ENCODE results near the gene HEXIM1.

HEXIM1 gene

GRCh38 chr17:45148183-45149036, at the start of gene HEXIM1:
Gene HEXIM1, plus strand, starts transcription at chr17:45148475. Its CDS starts 716 bp downstream, at chr17:45149191.
- DNase-seq (ENCODE audit: low read depth) = peak; percentile 98

DNA sequence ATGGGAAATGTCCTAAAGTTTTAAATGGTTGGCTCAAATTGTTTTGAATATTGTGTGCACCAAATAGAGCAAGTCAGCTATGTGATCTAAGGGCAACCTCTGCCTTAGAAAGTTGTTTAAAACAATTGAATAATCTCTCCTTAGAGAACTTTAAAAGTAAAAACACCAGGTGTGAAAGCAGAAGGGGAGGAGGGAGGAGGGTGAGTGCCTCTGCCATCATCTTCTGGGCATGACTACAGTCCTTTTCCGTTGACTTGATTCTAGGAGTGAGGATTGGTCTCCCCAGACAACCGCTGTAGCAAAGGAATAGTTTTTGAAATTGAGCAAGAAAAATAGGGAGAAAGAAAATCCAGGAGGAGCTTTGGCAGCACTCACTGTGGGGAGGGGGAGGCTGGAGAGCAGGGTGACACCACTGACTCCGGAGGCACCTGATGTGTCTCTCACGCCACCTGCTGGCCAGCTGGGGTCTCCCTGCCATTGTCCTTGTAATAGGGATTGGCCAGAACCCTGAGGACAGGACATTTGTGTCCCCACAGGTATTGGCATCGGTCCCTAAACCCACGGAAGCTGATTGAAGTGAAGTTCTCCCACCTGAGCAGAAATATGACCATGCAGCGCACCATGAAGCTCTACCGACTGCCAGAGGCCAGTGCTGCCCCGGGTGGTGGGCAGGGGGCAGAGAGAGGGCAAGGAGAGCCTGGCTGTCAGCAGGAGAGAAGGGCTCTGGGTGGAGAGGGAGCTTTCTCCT, 49.2 kb upstream of the HEXIM1 start:
- DNase-seq (ENCODE audit: low read depth) = peak; percentile 46

DNA sequence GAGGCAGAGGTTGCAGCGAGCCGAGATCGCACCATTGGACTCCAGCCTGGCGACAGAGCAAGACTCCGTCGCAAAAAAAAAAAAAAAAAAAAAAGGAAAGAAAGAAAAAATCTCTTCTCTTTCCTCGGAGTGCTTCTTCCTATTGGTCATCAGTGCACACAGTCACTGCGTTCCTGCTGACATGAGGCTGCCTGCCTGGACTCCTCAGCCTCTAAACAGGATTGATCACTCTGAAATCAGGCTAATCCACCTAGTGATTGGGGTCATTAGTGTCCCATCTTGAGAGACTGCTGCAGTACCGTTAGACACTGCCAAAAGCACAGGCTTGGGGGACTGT, 46.8 kb upstream of the HEXIM1 start:
- no peak for DNase-seq (ENCODE audit: low read depth)

- DNase-seq (ENCODE audit: low read depth) = no peak
Measured at GRCh38 chr17:45101883-45102811, 46.1 kb upstream of the HEXIM1 start.

DNA sequence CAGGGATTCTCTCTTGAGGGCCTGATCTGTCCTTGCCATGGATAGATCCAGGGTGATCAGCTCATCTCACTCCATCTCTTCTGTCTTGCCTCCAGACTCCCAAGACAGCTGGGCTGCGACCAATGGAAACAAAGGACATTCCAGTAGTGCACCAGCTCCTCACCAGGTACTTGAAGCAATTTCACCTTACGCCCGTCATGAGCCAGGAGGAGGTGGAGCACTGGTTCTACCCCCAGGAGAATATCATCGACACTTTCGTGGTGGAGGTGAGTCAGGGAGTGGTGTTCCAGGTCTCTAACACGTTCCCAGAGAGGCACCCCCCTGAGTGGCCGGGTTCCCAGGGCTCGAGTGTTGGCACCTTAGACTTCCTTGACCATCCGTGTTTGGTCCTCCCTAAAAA, 45.4 kb upstream of the HEXIM1 start:
- no peak for DNase-seq (ENCODE audit: low read depth)

GRCh38 chr17:45103269-45103795, 44.9 kb upstream of the HEXIM1 start:
- no peak for DNase-seq (ENCODE audit: low read depth)

- no peak for DNase-seq (ENCODE audit: low read depth)
Measured at GRCh38 chr17:45104029-45104428, 44.2 kb upstream of the HEXIM1 start.

- DNase-seq (ENCODE audit: low read depth) = no peak
Measured at GRCh38 chr17:45104497-45104896, 43.8 kb upstream of the HEXIM1 start.

DNA sequence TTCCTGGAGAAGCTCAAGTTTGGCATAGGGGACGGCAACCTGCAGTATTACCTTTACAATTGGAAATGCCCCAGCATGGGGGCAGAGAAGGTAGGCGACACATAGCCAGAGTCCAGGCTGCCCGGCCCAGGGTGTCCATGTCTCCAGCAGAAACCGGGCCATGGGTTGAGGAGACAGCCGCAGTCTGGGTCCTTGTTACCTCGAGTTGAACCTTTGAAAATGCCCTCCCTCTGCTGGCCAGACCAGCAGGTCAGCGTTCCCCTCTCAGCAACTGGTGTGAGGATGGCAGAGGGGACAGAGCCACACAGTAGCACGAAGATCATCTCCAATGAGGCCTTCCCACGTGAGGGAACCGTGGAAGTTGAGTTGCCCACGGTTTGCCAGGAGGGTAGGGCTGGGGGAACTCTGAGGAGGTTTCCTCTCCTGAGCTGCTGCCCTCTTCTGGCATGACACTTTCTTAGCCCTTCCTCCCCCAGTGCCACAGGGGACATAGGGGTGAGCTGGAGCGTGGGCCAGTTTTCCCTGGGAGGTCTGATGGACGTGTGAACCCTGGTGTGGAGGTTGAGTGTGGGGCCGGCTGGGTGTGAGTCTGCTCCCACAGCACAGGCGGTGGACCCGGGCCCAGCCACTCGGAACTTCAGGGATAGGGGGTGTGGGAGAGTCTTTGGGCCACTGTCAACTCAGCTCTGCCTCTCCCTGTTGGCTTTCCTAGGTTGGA, 43.2 kb upstream of the HEXIM1 start:
- DNase-seq (ENCODE audit: low read depth) = no peak

GRCh38 chr17:45106096-45106495, 42.2 kb upstream of the HEXIM1 start:
- DNase-seq (ENCODE audit: low read depth) = no peak

DNA sequence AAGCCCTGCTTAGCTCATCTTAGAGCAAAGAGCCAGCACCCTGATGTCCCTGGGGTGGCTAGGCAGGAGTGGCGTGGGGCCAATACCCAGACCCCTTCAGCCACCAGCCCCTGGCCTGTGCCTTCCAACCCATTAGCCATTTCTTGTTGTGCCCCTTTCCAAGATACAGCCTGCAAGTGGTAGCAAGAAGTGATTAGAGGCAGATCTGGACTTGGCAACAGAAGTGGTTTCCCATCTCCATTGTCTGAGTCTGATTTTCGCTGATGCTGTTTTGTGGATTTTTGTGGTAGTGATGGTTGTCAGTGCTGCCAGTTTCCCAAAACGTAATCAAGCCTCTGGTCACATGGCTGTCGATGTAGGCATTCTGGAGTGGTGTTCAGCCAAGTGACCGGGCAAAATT, 41.7 kb upstream of the HEXIM1 start:
- DNase-seq (ENCODE audit: low read depth) = no peak

GRCh38 chr17:45107293-45108010, 40.8 kb upstream of the HEXIM1 start:
- no peak for DNase-seq (ENCODE audit: low read depth)

DNA sequence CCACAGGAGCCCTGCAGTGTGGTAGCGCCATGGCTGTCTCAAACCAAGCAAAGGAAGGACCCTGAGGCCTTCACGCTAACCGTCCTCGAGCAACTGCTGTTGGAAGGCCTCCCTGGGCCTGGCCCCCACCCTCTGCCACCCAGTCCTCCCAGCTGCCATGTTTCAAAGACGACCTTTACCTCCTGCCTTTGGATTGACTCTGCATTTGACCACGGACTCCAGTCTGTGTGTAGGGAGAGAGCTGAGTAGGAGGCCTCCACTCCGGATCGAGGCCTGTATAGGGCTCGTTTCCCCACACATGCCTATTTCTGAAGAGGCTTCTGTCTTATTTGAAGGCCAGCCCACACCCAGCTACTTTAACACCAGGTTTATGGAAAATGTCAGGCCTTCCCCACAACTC, 40.2 kb upstream of the HEXIM1 start:
- DNase-seq (ENCODE audit: low read depth) = no peak

- DNase-seq (ENCODE audit: low read depth) = no peak
Measured at GRCh38 chr17:45108595-45109521, 39.4 kb upstream of the HEXIM1 start.

GRCh38 chr17:45110676-45111611, 37.3 kb upstream of the HEXIM1 start:
- no peak for DNase-seq (ENCODE audit: low read depth)

- no peak for DNase-seq (ENCODE audit: low read depth)
Measured at GRCh38 chr17:45111850-45112249, 36.4 kb upstream of the HEXIM1 start.

- DNase-seq (ENCODE audit: low read depth) = no peak
Measured at GRCh38 chr17:45112559-45113423, 35.5 kb upstream of the HEXIM1 start.

GRCh38 chr17:45113424-45113754, 34.9 kb upstream of the HEXIM1 start:
- no peak for DNase-seq (ENCODE audit: low read depth)

All from stimulated activated CD8-positive, alpha-beta memory T cell treated with anti-CD3 and anti-CD28 coated beads, Interleukin-12 subunit alpha, Interleukin-12 subunit beta, amount 100 ng/mL, for 4 hours (primary cell).